Measurements from ENCODE around the gene PHF2. TPM values are rescaled to one million over a fixed set of nuclear protein-coding genes. Genes with fewer than 3 reads are reported as not detected.

The PHF2 gene
- total RNA-seq, 1 experiment from 2014 or later, result 16.1 TPM

DNA sequence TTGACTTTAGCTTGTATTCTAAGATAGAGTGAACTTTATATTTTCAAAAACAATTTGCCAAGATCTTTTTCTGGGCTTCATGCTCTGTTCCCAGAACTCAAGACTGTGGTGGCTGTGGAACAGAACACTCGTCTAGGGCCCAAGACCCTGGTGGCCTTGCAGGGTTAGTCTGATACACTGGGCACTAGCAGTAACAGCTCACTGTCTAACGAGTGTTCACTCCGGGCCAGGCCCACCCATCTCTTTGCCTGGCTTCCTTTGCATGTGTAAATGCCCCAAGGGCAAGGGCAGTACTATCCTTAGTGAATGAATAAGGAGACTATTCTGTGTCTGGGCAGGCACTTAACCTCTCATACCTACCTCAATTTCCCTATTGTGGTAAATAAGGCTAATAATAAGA lies 47.4 kb downstream of the PHF2 start:
- Histone ChIP-seq H3K9me3 (ENCODE audit: low read length) (peaks cover 21% of the 10 kb centered on the region), H3K4me2 (ENCODE audit: low read depth, low read length, poor library complexity, severe bottlenecking) (no peak overlapping the region), H3K27ac (ENCODE audit: low read length) (no peak overlapping the region), H3K9me2 (replicated peaks; ENCODE audit: insufficient read depth, low read length) (no peaks in the 10 kb centered on the region), H3K27me3 (ENCODE audit: low read length) (no peaks in the 10 kb centered on the region), H3K36me3 (ENCODE audit: insufficient read depth, low read length) (peaks cover 14% of the 10 kb centered on the region), H3K4me3 (ENCODE audit: low read length) (no peak overlapping the region), H4K20me1 (ENCODE audit: insufficient read depth, low read depth, low read length) (no peaks in the 10 kb centered on the region), H3K4me1 (ENCODE audit: low read length) (no peaks in the 10 kb centered on the region), H3K9ac (ENCODE audit: low read length) (no peak overlapping the region), H3K79me2 (ENCODE audit: low read length) (peaks cover 97% of the 10 kb centered on the region), H2AFZ (ENCODE audit: low read length) (no peak overlapping the region)
- DNase-seq, result no peak

DNA sequence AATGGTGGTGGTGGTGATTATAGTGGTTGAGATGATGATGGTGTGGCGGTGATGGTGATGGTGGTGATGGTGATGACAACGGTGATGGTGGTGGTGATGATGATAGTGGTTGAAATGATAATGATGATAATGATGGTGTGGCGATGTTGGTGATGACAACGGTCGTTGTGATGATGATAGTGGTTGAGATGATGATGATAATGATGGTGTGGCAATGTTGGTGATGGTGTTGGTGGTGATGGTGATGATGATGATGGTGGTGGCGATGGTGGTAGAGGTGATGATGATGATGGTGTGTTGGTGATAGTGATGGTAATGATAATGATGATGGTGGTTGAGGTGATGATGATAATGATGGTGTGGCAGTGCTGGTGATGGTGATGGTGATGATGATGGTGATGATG lies 48.0 kb downstream of the PHF2 start:
- Histone ChIP-seq H3K9ac (ENCODE audit: low read length) (no peak overlapping the region), H3K4me1 (ENCODE audit: low read length) (no peaks in the 10 kb centered on the region), H3K4me2 (ENCODE audit: low read depth, low read length, poor library complexity, severe bottlenecking) (no peak overlapping the region), H4K20me1 (ENCODE audit: insufficient read depth, low read depth, low read length) (no peaks in the 10 kb centered on the region), H3K9me3 (ENCODE audit: low read length) (peaks cover 21% of the 10 kb centered on the region), H3K36me3 (ENCODE audit: insufficient read depth, low read length) (peaks cover 14% of the 10 kb centered on the region), H3K27me3 (ENCODE audit: low read length) (no peaks in the 10 kb centered on the region), H3K27ac (ENCODE audit: low read length) (no peak overlapping the region), H3K4me3 (ENCODE audit: low read length) (no peak overlapping the region), H2AFZ (ENCODE audit: low read length) (no peak overlapping the region), H3K9me2 (replicated peaks; ENCODE audit: insufficient read depth, low read length) (no peaks in the 10 kb centered on the region), H3K79me2 (ENCODE audit: low read length) (peaks cover 96% of the 10 kb centered on the region)
- no peak for DNase-seq

DNA sequence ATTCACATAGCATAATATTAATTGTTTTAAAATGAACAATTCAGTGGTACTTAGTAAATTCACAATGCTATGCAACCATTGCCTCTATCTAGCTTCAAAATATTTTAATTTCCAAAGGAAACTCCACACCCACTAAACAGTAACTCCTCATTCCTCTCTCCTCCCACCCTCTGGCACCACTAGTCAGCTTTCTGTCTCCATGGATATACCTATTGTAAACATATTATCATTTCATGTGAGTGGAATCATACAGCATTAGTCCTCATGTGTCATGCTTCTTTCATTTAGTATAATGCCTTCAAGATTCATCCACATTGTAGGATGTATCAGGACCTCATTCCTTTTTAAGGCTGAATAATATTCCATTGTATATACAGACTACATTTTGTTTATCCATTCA lies 48.6 kb downstream of the PHF2 start:
- no peak overlapping the region for H2AFZ ChIP-seq (ENCODE audit: low read length)
- H3K9me2 ChIP-seq (replicated peaks; ENCODE audit: insufficient read depth, low read length), result no peaks in the 10 kb centered on the region
- H4K20me1 ChIP-seq (ENCODE audit: insufficient read depth, low read depth, low read length), result no peaks in the 10 kb centered on the region
- no peak for DNase-seq
- H3K4me1 ChIP-seq (ENCODE audit: low read length), result no peaks in the 10 kb centered on the region
- no peaks in the 10 kb centered on the region for H3K27me3 ChIP-seq (ENCODE audit: low read length)
- peaks cover 14% of the 10 kb centered on the region for H3K36me3 ChIP-seq (ENCODE audit: insufficient read depth, low read length)
- H3K27ac ChIP-seq (ENCODE audit: low read length), result no peak overlapping the region
- H3K79me2 ChIP-seq (ENCODE audit: low read length), result peaks cover 95% of the 10 kb centered on the region
- peaks cover 21% of the 10 kb centered on the region for H3K9me3 ChIP-seq (ENCODE audit: low read length)
- no peak overlapping the region for H3K9ac ChIP-seq (ENCODE audit: low read length)
- H3K4me2 ChIP-seq (ENCODE audit: low read depth, low read length, poor library complexity, severe bottlenecking), result no peak overlapping the region
- H3K4me3 ChIP-seq (ENCODE audit: low read length), result no peak overlapping the region

DNA sequence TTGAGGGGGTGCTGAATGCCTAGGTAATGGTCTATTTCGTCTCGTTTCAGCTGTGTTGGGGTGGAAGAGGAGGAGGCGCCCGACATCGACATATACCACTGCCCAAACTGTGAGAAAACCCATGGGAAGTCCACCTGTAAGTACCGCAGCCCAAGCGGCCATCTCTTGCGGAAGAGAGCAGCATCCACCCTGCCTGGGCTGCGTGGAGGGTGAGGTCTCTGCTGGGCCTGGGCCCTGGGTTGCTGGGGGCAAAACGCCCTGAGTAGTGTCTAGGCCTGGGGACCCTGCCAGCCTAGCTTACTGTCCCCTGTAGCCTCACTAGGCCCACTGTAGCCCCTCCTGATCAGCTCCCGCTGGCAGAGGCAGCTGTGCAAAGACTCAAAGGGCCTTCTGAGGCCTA lies 53.5 kb downstream of the PHF2 start:
- H3K4me2 ChIP-seq (ENCODE audit: low read depth, low read length, poor library complexity, severe bottlenecking), result no peak overlapping the region
- no peaks in the 10 kb centered on the region for H3K9me2 ChIP-seq (replicated peaks; ENCODE audit: insufficient read depth, low read length)
- H3K4me3 ChIP-seq (ENCODE audit: low read length), result no peak overlapping the region
- H3K27me3 ChIP-seq (ENCODE audit: low read length), result no peaks in the 10 kb centered on the region
- peaks cover 14% of the 10 kb centered on the region for H3K9me3 ChIP-seq (ENCODE audit: low read length)
- no peaks in the 10 kb centered on the region for H4K20me1 ChIP-seq (ENCODE audit: insufficient read depth, low read depth, low read length)
- no peaks in the 10 kb centered on the region for H3K4me1 ChIP-seq (ENCODE audit: low read length)
- H3K79me2 ChIP-seq (ENCODE audit: low read length), result peaks cover 47% of the 10 kb centered on the region
- peaks cover 14% of the 10 kb centered on the region for H3K36me3 ChIP-seq (ENCODE audit: insufficient read depth, low read length)
- no peak overlapping the region for H3K27ac ChIP-seq (ENCODE audit: low read length)
- H2AFZ ChIP-seq (ENCODE audit: low read length), result no peak overlapping the region
- DNase-seq, result no peak
- H3K9ac ChIP-seq (ENCODE audit: low read length), result no peak overlapping the region

DNA sequence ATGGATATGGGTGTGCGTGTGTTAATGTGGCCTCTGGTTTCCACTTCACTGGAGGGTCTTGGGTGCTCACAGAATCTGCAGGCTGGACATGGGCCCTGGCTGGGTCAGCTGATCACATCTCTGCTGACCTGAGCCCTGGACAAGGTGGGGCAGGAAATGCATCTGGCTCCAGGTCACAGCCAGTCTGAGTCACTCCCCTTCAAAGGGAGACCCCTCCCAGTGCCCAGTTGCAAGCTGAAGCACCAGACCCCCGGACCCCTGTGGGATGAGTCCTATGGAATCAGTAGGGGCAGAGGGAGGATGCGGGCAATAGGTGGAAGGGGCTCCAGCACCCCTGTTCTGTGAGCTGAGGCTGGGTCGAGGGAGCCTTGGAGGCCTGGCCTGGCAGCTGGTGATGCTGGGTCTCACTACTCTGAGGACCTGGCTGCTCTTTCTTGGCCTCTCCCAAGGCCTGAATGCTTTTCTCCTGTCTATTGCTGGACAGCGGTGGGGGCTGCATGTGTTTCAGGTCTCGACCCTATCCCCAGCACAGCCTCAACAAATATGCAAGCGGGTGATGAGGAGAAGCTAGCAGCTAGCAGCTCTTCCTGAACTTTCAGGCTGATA lies 54.5 kb downstream of the PHF2 start:
- no peak overlapping the region for H3K4me3 ChIP-seq (ENCODE audit: low read length)
- H3K4me1 ChIP-seq (ENCODE audit: low read length), result no peaks in the 10 kb centered on the region
- H3K79me2 ChIP-seq (ENCODE audit: low read length), result peaks cover 37% of the 10 kb centered on the region
- peaks cover 11% of the 10 kb centered on the region for H3K36me3 ChIP-seq (ENCODE audit: insufficient read depth, low read length)
- H3K27ac ChIP-seq (ENCODE audit: low read length), result no peak overlapping the region
- no peaks in the 10 kb centered on the region for H3K9me2 ChIP-seq (replicated peaks; ENCODE audit: insufficient read depth, low read length)
- no peak overlapping the region for H2AFZ ChIP-seq (ENCODE audit: low read length)
- no peak overlapping the region for H3K4me2 ChIP-seq (ENCODE audit: low read depth, low read length, poor library complexity, severe bottlenecking)
- H3K9ac ChIP-seq (ENCODE audit: low read length), result no peak overlapping the region
- peaks cover 14% of the 10 kb centered on the region for H3K9me3 ChIP-seq (ENCODE audit: low read length)
- no peaks in the 10 kb centered on the region for H4K20me1 ChIP-seq (ENCODE audit: insufficient read depth, low read depth, low read length)
- H3K27me3 ChIP-seq (ENCODE audit: low read length), result no peaks in the 10 kb centered on the region
- no peak for DNase-seq

DNA sequence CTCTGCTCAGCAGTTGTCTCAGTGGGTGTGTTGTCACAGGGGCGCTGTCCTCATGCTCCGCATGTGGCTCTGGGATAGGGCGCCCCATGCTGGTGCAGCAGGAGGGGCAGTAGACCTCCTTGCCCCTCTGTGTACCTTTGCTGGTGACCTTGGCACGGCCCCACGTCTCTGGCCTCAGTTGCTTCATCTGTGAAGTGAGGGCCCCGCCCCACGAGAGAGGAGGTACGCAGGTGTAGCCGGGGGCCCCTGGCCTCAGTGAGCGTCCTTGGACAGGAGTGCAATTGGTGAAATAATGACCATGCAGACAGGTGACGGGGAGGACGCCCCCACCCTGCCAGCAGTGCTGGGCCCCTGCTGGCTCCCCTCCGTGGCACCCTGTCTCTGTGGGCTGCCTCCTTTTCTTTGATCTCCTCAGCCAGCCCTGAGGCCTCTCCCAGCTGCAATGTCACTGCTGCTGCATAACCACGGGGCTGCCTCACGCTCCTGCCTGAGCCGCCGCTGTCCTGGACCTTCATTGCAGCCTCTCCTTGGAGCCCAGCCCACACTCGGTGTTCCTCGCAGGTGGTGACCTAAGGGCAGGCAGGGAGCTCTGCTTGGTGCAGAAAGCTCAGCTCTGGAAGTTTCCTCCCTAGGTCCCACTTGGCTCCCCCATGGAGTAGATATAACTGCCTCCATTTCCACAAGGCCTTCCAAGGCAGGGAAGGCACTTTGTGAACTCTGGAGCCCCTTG lies 57.3 kb downstream of the PHF2 start:
- H2AFZ ChIP-seq (ENCODE audit: low read length), result no peak overlapping the region
- no peaks in the 10 kb centered on the region for H4K20me1 ChIP-seq (ENCODE audit: insufficient read depth, low read depth, low read length)
- DNase-seq, result no peak

DNA sequence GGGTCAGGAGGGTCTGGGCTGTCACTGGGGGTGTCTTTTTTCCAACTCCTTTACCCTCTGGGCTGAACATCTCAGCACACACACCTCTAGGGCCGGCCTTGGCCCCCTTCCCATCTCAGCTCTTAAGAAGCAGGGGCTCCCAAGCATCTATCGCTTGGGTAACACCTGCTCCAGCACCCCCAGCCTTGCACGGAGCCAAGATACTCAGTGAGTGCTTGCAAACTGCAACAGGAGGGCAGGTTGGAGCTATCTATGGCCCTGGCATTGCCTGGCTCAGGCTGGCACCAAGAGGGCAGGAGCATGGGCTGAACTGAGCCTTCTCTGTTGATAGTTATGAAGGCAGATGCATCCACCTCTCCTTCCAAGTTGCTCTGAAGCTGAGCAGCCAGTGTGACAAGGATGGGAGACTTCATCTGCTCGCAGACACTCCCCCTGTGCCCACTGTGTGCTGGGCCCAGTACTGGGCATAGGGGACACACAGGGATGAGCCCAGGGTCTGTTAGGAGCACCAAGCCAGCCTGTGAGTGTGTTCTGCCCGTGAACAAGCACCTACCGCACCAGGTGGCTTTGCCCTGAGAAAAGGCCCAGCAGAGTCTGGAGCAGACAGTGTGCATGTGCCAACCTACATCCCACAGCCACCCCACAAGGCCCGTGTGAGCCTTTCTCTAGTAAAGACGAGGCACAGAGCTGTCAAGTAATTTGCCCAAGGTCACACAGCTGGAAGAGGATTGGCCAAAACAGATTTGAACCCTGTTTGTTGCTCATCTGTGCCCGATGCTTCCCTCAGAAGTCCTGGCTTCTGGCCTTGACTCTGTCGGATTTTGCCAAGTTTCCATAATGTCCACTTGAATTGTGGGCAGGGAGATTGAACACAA lies 58.2 kb downstream of the PHF2 start:
- Histone ChIP-seq H2AFZ (ENCODE audit: low read length) (no peak overlapping the region), H3K9me3 (ENCODE audit: low read length) (peaks cover 4% of the 10 kb centered on the region; the same call in 1 of the 2 replicates), H3K27me3 (ENCODE audit: low read length) (no peaks in the 10 kb centered on the region), H3K4me2 (ENCODE audit: low read depth, low read length, poor library complexity, severe bottlenecking) (no peak overlapping the region), H3K36me3 (ENCODE audit: insufficient read depth, low read length) (peaks cover 17% of the 10 kb centered on the region), H3K4me1 (ENCODE audit: low read length) (no peaks in the 10 kb centered on the region), H4K20me1 (ENCODE audit: insufficient read depth, low read depth, low read length) (no peaks in the 10 kb centered on the region), H3K9ac (ENCODE audit: low read length) (no peak overlapping the region), H3K4me3 (ENCODE audit: low read length) (no peak overlapping the region), H3K27ac (ENCODE audit: low read length) (no peak overlapping the region), H3K79me2 (ENCODE audit: low read length) (peaks cover 3% of the 10 kb centered on the region), H3K9me2 (replicated peaks; ENCODE audit: insufficient read depth, low read length) (no peaks in the 10 kb centered on the region)
- no peak for DNase-seq

More for the DNA sequence above, 57.3 kb downstream of the PHF2 start:
- H3K27ac ChIP-seq (ENCODE audit: low read length), result no peak overlapping the region
- no peak overlapping the region for H3K4me2 ChIP-seq (ENCODE audit: low read depth, low read length, poor library complexity, severe bottlenecking)
- H3K79me2 ChIP-seq (ENCODE audit: low read length), result peaks cover 10% of the 10 kb centered on the region
- no peaks in the 10 kb centered on the region for H3K27me3 ChIP-seq (ENCODE audit: low read length)
- no peak overlapping the region for H3K4me3 ChIP-seq (ENCODE audit: low read length)
- H3K9me3 ChIP-seq (ENCODE audit: low read length), result peaks cover 4% of the 10 kb centered on the region; the same call in 1 of the 2 replicates
- H3K9ac ChIP-seq (ENCODE audit: low read length), result no peak overlapping the region
- no peaks in the 10 kb centered on the region for H3K9me2 ChIP-seq (replicated peaks; ENCODE audit: insufficient read depth, low read length)
- H3K36me3 ChIP-seq (ENCODE audit: insufficient read depth, low read length), result peaks cover 15% of the 10 kb centered on the region
- no peaks in the 10 kb centered on the region for H3K4me1 ChIP-seq (ENCODE audit: low read length)

Data from Karpas-422 (cell line).